Measurements from ENCODE around the gene ATRNL1.

Gene ATRNL1

GRCh38 chr10:115915429-115915828 is 822.3 kb downstream of the ATRNL1 start:
- no peak for DNase-seq

- DNase-seq = no peak
These were observed 825.6 kb downstream of the ATRNL1 start for GRCh38 chr10:115918812-115919211.

GRCh38 chr10:115921795-115922194 is 828.6 kb downstream of the ATRNL1 start:
- DNase-seq = no peak

GRCh38 chr10:115931309-115931708 is 838.1 kb downstream of the ATRNL1 start:
- no peak for DNase-seq

GRCh38 chr10:115932099-115932498 is 838.9 kb downstream of the ATRNL1 start:
- DNase-seq = no peak

GRCh38 chr10:115933098-115933497 is 839.9 kb downstream of the ATRNL1 start:
- no peak for DNase-seq

GRCh38 chr10:115935731-115936130 is 842.6 kb downstream of the ATRNL1 start:
- DNase-seq = no peak

- no peak for DNase-seq
These were observed 844.0 kb downstream of the ATRNL1 start for GRCh38 chr10:115936926-115937767.

- DNase-seq = peak; percentile 49
These were observed 844.5 kb downstream of the ATRNL1 start for GRCh38 chr10:115937768-115938056.

GRCh38 chr10:115939101-115939854 is 846.1 kb downstream of the ATRNL1 start:
- no peak for DNase-seq

GRCh38 chr10:115941361-115941771 is 848.2 kb downstream of the ATRNL1 start:
- DNase-seq = no peak

GRCh38 chr10:115942101-115942500 is 848.9 kb downstream of the ATRNL1 start:
- DNase-seq = no peak

GRCh38 chr10:115944538-115944937 is 851.4 kb downstream of the ATRNL1 start:
- DNase-seq = no peak

GRCh38 chr10:115945701-115946445 is 852.7 kb downstream of the ATRNL1 start:
- no peak for DNase-seq

GRCh38 chr10:115947104-115947503 is 853.9 kb downstream of the ATRNL1 start:
- DNase-seq = no peak

- DNase-seq = no peak
These were observed 855.3 kb downstream of the ATRNL1 start for GRCh38 chr10:115948465-115948864.

GRCh38 chr10:115949282-115949844 is 856.2 kb downstream of the ATRNL1 start:
- no peak for DNase-seq

GRCh38 chr10:115950320-115950719 is 857.2 kb downstream of the ATRNL1 start:
- DNase-seq = no peak

- DNase-seq = no peak
These were observed 858.1 kb downstream of the ATRNL1 start for GRCh38 chr10:115951242-115951641.

- no peak for DNase-seq
These were observed 860.1 kb downstream of the ATRNL1 start for GRCh38 chr10:115953281-115953680.

- no peak for DNase-seq
These were observed 860.8 kb downstream of the ATRNL1 start for GRCh38 chr10:115953968-115954367.

- DNase-seq = no peak
These were observed 863.3 kb downstream of the ATRNL1 start for GRCh38 chr10:115956225-115957011.

Measured in NCI-H1105 (cell line).